ENCODE measurements around the gene PCSK5. TPM values are rescaled to one million over a fixed set of nuclear protein-coding genes. Genes with fewer than 3 reads are reported as not detected.
A peak's percentile ranks its signal among the peaks of the same experiment; 100 is the strongest.

Gene PCSK5
- total RNA-seq, 2 experiments from 2014 or later, result 3.0 to 3.1 TPM

DNA sequence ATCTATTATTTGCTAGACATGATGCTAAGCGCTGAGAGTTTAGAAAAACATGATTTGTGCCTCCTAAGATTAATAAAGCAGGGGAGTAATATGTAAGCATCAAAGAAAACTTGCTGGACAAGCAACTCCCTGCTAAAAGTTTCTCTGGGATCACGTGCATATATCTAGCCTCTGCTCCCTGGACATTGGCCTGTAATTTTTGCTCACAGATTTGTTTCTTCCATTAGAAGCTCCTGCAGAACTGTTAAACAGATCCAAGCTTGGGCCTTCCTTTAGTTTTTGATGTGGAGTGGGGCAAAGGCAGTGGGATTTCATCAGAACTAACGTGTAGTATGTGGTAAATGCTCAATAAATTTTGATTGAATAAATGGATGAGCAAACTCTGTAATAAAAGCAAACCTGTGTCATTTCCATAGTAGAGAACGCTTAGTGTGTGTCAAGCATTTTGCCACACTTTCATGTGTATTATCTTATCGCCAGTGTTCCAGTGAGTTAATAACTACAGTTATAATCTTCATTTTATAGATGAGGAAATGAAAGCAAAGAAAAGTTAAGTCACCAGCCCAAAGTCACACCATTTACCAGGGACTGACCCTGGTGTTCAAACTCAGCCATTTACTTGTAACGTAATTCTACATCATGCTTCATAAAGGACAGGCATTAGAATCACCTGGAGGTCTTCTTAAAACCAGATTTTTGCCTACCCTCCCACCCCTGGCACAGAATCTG is 100.3 kb downstream of the PCSK5 start:
- intact Hi-C loops (cut with DNase I, micrococcal nuclease), result loop anchor here in 1 of 2 experiments (5.0 kb wide), 1 partner anchor 127 kb away; no protein-coding TSS in a partner anchor
- no peak for ATAC-seq
- DNase-seq, result no peak
- H3K36me3 Mint-ChIP-seq (ENCODE audit: low read depth), result peaks cover 13% of the 10 kb centered on the region
- H3K9me3 Mint-ChIP-seq (ENCODE audit: low read depth), result no peaks in the 10 kb centered on the region
- ChIA-PET CTCF (no interaction called here), POLR2A (no interaction called here)
- peaks cover 46% of the 10 kb centered on the region for H3K4me1 Mint-ChIP-seq
- no peak overlapping the region for H3K27ac Mint-ChIP-seq
- H3K27me3 Mint-ChIP-seq, result no peaks in the 10 kb centered on the region
- H3K4me3 Mint-ChIP-seq, result no peak overlapping the region

DNA sequence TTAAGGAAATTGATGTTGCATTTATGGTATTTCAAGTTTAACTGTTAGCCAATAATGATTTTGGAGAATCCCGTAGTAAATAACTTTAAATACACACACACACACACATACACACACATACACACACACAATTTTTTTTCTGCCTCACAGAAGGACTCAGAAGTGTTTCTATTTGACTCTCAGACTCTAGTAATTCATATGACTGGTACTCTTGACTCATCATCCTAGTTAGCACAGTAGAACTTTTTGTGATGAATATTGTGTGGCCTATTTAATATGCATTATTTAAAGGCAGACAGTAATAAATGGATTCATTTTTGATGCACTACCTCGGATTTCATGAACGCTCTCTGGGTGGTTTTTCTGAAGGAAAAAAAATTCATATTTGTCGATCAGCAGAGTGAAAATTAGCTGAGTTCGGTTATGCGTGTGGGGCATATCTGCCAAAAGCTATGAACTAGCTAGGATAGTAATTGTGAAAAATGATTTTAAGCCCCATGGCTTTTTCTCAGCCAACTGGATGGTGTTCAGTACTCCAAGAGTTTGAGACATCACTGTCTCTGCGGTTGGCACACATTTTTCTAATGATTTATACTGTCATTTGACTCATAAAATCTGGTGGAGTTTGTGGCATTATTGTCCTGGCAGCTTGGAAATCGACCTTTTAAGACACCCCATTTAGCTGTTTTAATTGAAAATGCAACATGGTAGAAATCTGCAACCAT is 102.2 kb downstream of the PCSK5 start:
- H3K4me1 Mint-ChIP-seq, result peaks cover 48% of the 10 kb centered on the region
- H3K9me3 Mint-ChIP-seq (ENCODE audit: low read depth), result no peaks in the 10 kb centered on the region
- ATAC-seq, result peak; percentile 79
- no peak overlapping the region for H3K27ac Mint-ChIP-seq
- DNase-seq, result no peak
- H3K27me3 Mint-ChIP-seq, result no peaks in the 10 kb centered on the region
- no peak overlapping the region for H3K4me3 Mint-ChIP-seq
- ChIA-PET CTCF (interaction anchor here (1.3 kb wide), 1 partner anchor 12 kb away, joined by 3 read pairs; no protein-coding TSS in a partner anchor), POLR2A (no interaction called here)
- intact Hi-C loops (cut with DNase I, micrococcal nuclease), result loop anchor here in 1 of 2 experiments (1.0 to 5.0 kb wide), 4 partner anchors 12 to 125 kb away; no protein-coding TSS in a partner anchor
- H3K36me3 Mint-ChIP-seq (ENCODE audit: low read depth), result peaks cover 4% of the 10 kb centered on the region

DNA sequence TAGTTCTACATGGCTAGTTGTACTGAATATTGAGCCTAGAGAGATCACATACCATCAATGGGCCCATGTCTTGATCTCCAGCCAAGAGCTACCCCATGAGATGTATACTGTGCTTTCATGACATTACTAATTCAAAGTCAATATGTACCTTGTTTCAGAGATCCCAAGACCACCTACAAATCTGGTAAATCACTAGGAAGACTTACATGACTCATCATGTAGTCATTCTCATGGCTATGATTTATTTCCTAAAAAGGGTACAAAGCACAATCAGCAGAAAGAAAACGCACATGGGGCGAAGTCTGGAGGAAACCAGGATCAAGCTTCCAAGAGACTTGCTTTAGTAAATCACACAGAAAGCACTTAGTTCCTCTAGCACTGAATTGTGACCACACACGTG is 103.0 kb downstream of the PCSK5 start:
- peak; percentile 24 for ATAC-seq
- ChIA-PET CTCF (interaction anchor here (1.3 kb wide), 1 partner anchor 13 kb away, joined by 3 read pairs; no protein-coding TSS in a partner anchor), POLR2A (no interaction called here)
- Mint-ChIP-seq H3K4me1 (peaks cover 53% of the 10 kb centered on the region), H3K27me3 (no peaks in the 10 kb centered on the region), H3K36me3 (ENCODE audit: low read depth) (peaks cover 2% of the 10 kb centered on the region), H3K27ac (no peak overlapping the region), H3K4me3 (no peak overlapping the region), H3K9me3 (ENCODE audit: low read depth) (no peaks in the 10 kb centered on the region)
- intact Hi-C loops (cut with DNase I, micrococcal nuclease), result loop anchor here in 1 of 2 experiments (2.0 to 5.0 kb wide), 2 partner anchors 31 to 124 kb away; no protein-coding TSS in a partner anchor
- DNase-seq, result no peak

DNA sequence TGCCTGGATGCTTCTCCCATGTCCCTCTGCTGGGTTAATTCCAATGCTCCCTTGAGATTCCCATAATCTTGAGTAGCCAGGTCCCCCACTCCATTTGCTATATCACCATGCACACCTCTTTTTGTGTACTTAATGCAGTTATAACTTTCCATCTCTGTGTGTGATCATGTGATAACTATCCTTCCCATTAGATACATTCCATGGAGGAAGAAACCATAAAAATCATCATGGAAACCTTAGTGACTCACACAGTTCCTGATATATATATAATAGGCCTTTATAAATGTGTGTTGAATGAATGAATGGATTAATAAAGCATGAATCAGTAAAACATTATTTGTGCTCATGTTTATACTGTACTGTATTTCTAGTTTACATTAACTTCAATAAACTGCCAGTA is 104.6 kb downstream of the PCSK5 start:
- ChIA-PET CTCF (no interaction called here), POLR2A (no interaction called here)
- Mint-ChIP-seq H3K36me3 (ENCODE audit: low read depth) (peaks cover 4% of the 10 kb centered on the region), H3K27ac (no peak overlapping the region), H3K27me3 (no peaks in the 10 kb centered on the region), H3K9me3 (ENCODE audit: low read depth) (no peaks in the 10 kb centered on the region), H3K4me3 (no peak overlapping the region), H3K4me1 (peaks cover 48% of the 10 kb centered on the region)
- no peak for DNase-seq
- no peak for ATAC-seq
- intact Hi-C loops (cut with DNase I, micrococcal nuclease), result no loop called here

DNA sequence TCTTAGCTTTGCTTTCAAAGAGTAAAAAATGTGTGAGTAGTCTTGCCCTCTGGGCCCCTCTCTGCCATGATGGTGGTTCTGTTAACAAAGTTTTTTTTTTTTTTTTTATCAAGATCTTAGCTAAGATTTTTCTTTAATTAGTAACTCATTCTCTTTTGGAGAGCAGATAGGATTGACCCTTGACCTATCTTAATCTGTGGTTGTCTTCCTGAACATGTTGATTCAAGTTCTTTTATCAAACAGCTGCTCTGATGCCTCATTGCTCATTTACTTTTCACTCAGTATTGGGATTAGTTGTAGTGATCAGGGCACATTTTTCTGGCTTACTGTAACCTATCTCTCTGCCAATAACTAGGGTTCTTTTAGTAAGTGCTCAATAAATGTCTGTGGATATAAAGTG is 106.3 kb downstream of the PCSK5 start:
- no peak overlapping the region for H3K27ac Mint-ChIP-seq
- ATAC-seq (no peak), DNase-seq (no peak)
- POLR2A ChIA-PET, result no interaction called here
- peaks cover 48% of the 10 kb centered on the region for H3K4me1 Mint-ChIP-seq
- CTCF ChIA-PET, result interaction anchor here (1.1 kb wide), 2 partner anchors 130 to 149 kb away, joined by 3 read pairs; no protein-coding TSS in a partner anchor
- intact Hi-C loops (cut with DNase I, micrococcal nuclease), result no loop called here
- no peak overlapping the region for H3K4me3 Mint-ChIP-seq
- H3K27me3 Mint-ChIP-seq, result no peaks in the 10 kb centered on the region
- no peaks in the 10 kb centered on the region for H3K9me3 Mint-ChIP-seq (ENCODE audit: low read depth)
- H3K36me3 Mint-ChIP-seq (ENCODE audit: low read depth), result peaks cover 4% of the 10 kb centered on the region

DNA sequence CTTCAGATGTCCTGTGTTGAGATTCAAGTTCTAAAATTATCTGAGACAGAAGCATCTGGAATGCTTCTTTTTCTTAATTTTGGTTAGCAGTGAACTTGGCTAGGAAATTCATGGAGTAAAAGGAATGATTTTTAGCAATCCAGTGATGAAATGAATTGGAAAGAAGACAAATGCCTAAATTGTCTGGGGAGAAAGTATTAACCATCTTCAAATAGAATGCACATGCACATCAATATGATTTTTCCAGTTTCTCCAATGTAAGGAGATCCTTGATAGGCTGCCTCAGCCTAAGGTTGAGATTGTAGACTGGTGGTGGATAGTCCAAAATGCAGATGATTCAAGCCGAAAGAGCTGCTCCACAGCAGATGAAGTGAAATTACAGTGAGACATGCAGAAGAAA is 106.7 kb downstream of the PCSK5 start:
- Mint-ChIP-seq H3K36me3 (ENCODE audit: low read depth) (peaks cover 4% of the 10 kb centered on the region), H3K4me3 (no peak overlapping the region), H3K27me3 (no peaks in the 10 kb centered on the region), H3K9me3 (ENCODE audit: low read depth) (no peaks in the 10 kb centered on the region), H3K4me1 (peaks cover 45% of the 10 kb centered on the region), H3K27ac (no peak overlapping the region)
- no peak for ATAC-seq
- CTCF ChIA-PET, result interaction anchor here (1.1 kb wide), 2 partner anchors 130 to 149 kb away, joined by 3 read pairs; no protein-coding TSS in a partner anchor
- intact Hi-C loops (cut with DNase I, micrococcal nuclease), result no loop called here
- POLR2A ChIA-PET, result no interaction called here
- DNase-seq, result no peak

DNA sequence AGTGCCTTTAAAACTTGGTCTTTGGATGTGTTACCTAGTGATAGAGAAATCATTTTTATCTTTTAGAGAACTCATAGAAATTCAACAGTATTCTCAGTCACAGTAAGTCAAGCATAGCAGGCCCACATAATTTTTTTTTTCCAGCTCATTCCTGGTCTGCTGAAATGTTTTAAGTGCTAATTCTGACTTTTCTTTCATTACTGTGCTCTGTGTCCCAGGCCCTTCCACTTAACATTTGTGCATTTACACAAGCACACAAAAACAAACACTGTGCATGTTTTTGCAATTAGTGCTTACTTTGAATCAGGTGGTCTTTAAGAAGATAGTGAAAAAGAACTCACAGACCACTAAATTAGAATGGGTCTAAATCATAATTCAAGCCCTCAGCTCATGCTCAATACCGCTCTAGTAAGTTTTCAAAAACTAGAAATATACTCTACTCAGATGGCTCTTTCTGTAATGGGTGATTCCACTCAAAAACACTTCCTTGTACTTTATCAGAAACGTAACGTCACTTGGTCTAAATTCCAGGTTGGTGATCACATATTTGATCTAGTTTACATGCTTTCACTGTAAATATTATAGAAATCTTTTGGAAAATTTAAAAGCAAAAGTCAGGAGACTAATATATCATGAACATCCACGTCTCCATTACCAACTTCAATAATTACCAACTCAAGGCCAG is 107.8 kb downstream of the PCSK5 start:
- no peak overlapping the region for H3K27ac Mint-ChIP-seq
- H3K36me3 Mint-ChIP-seq (ENCODE audit: low read depth), result peaks cover 4% of the 10 kb centered on the region
- POLR2A ChIA-PET, result no interaction called here
- H3K9me3 Mint-ChIP-seq (ENCODE audit: low read depth), result no peaks in the 10 kb centered on the region
- H3K4me3 Mint-ChIP-seq, result no peak overlapping the region
- CTCF ChIA-PET, result no interaction called here
- intact Hi-C loops (cut with DNase I, micrococcal nuclease), result no loop called here
- ATAC-seq (no peak), DNase-seq (no peak)
- H3K27me3 Mint-ChIP-seq, result no peaks in the 10 kb centered on the region
- H3K4me1 Mint-ChIP-seq, result peaks cover 42% of the 10 kb centered on the region

DNA sequence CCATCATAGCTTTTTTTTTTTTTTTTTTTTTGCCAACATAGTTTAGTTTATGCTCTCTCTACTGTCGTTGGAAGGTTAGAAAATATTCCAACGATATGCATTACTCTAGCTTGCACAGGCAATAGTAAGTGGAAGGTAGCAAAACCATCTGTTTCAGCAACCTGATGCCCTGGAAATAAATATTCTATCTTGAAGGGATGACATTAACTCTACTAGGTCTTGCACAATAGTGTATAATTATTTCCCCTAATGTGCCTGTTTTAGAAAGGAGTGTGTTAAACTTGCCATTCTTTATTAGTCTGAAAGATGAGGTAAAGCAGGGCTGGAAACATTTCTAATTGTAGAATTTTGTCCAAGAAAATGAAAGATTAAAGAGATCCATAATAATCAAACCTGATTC is 111.0 kb downstream of the PCSK5 start:
- H3K4me1 Mint-ChIP-seq, result peaks cover 46% of the 10 kb centered on the region
- no peak overlapping the region for H3K4me3 Mint-ChIP-seq
- H3K27me3 Mint-ChIP-seq, result no peaks in the 10 kb centered on the region
- no peak overlapping the region for H3K27ac Mint-ChIP-seq
- H3K36me3 Mint-ChIP-seq (ENCODE audit: low read depth), result peaks cover 1% of the 10 kb centered on the region
- ATAC-seq (no peak), DNase-seq (no peak)
- ChIA-PET POLR2A (no interaction called here), CTCF (interaction anchor here (0.9 kb wide), 1 partner anchor 83 kb away, joined by 3 read pairs; no protein-coding TSS in a partner anchor)
- H3K9me3 Mint-ChIP-seq (ENCODE audit: low read depth), result no peaks in the 10 kb centered on the region
- intact Hi-C loops (cut with DNase I, micrococcal nuclease), result loop anchor here (5.0 kb wide), 2 partner anchors 89 to 109 kb away; partner anchors contain the start of gene PCSK5 (in 1 of the 2)

DNA sequence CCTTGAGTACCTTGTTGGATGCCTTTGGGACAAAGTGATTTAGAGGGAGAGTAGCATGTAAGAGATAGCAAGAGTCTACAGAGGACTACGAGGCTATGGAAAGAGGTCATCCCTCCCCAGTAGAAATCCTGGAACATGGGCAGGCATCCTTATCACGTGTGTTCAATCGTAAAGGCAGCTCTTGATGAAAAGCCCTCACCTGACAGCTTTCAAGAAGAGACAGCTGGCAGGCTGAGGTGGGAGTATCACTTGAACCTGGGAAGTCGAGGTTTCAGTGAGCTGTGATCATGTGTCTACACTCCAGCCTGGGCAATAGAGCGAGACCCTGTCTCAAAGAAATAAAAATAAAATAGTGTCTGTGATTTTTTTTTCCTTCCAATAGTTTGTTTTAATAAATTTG is 112.6 kb downstream of the PCSK5 start:
- ChIA-PET POLR2A (no interaction called here), CTCF (no interaction called here)
- H3K9me3 Mint-ChIP-seq (ENCODE audit: low read depth), result no peaks in the 10 kb centered on the region
- no peak overlapping the region for H3K27ac Mint-ChIP-seq
- intact Hi-C loops (cut with DNase I, micrococcal nuclease), result loop anchor here (5.0 kb wide), 2 partner anchors 91 to 111 kb away; partner anchors contain the start of gene PCSK5 (in 1 of the 2)
- ATAC-seq (no peak), DNase-seq (no peak)
- H3K27me3 Mint-ChIP-seq, result no peaks in the 10 kb centered on the region
- H3K4me1 Mint-ChIP-seq, result peaks cover 43% of the 10 kb centered on the region
- peaks cover 1% of the 10 kb centered on the region for H3K36me3 Mint-ChIP-seq (ENCODE audit: low read depth)
- H3K4me3 Mint-ChIP-seq, result no peak overlapping the region

DNA sequence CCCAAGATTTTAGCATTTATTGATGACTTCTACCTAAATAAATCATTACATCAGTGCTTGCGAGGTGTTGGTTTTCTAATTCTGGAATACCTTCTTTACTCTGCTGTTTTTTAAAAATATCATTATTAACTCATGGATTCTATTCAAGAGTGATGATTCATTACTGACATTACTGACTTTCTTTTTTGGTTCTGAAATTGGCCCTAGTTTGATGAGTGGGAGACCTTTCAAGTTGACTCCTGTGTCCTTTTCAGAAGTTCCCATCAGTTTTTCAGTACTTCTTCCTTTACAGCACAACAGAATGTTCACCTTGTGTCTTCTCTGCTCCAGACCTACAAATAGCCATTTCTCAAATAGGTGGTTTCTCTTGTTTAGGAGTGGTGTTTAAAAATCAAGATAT is 114.1 kb downstream of the PCSK5 start:
- CTCF ChIA-PET, result no interaction called here
- no peaks in the 10 kb centered on the region for H3K9me3 Mint-ChIP-seq (ENCODE audit: low read depth)
- peak overlapping the region; percentile 32 for H3K27ac Mint-ChIP-seq
- peaks cover 50% of the 10 kb centered on the region for H3K4me1 Mint-ChIP-seq
- no peak for DNase-seq
- H3K36me3 Mint-ChIP-seq (ENCODE audit: low read depth), result peaks cover 1% of the 10 kb centered on the region
- no peak overlapping the region for H3K4me3 Mint-ChIP-seq
- intact Hi-C loops (cut with DNase I, micrococcal nuclease), result loop anchor here (1.0 to 5.0 kb wide), 3 partner anchors 12 to 112 kb away; partner anchors contain the start of gene PCSK5 (in 1 of the 2)
- POLR2A ChIA-PET, result no interaction called here
- no peaks in the 10 kb centered on the region for H3K27me3 Mint-ChIP-seq
- ATAC-seq, result peak; percentile 73

DNA sequence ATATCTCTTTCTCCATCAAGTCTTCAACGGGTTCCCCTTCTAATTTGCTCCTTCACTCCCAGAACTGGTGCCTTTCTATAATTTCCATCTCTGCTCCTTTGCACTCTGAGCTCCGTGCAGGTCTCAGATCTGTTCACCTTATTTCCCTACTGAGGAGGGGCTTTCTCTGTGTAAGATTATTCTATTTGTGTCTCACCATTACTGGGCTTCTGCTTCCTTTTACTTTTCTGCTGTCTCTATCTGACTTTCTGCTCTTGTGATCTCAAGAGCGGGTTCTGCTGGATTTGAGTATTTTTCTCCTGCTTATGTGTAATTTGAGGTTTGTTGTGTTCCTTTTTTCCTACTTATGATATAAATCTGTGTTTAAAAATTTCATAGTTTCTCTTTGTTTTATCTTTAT is 117.5 kb downstream of the PCSK5 start:
- DNase-seq (no peak), ATAC-seq (peak; percentile 72)
- ChIA-PET POLR2A (no interaction called here), CTCF (no interaction called here)
- peak overlapping the region; percentile 51 for H3K4me3 Mint-ChIP-seq
- no peaks in the 10 kb centered on the region for H3K9me3 Mint-ChIP-seq (ENCODE audit: low read depth)
- H3K4me1 Mint-ChIP-seq, result peaks cover 56% of the 10 kb centered on the region
- intact Hi-C loops (cut with DNase I, micrococcal nuclease), result loop anchor here (2.0 to 5.0 kb wide), 2 partner anchors 116 to 295 kb away; partner anchors contain the start of gene PCSK5 (in 1 of the 2)
- no peaks in the 10 kb centered on the region for H3K36me3 Mint-ChIP-seq (ENCODE audit: low read depth)
- H3K27ac Mint-ChIP-seq, result peak overlapping the region; percentile 63
- H3K27me3 Mint-ChIP-seq, result no peaks in the 10 kb centered on the region

All from activated CD4-positive, alpha-beta T cell treated with anti-CD3 and anti-CD28 coated beads for 36 hours (primary cell).